Measurements from ENCODE around the gene R3HDM2. TPM values are rescaled to one million over a fixed set of nuclear protein-coding genes. Genes with fewer than 3 reads are reported as not detected.

Gene R3HDM2
- total RNA-seq, 4 donors from 2014 or later, result 30.7 to 40.8 (median 35.5) TPM

GRCh38 chr12:57203791-57204190 is 227.1 kb downstream of the R3HDM2 start:
- no peaks in the 10 kb centered on the region for H3K9me3 ChIP-seq
- 83 to 85% methylated on average over 6 to 11 of the region's 11 CpGs for WGBS, 2 donors
- no peak overlapping the region for H3K4me3 ChIP-seq (replicated peaks in 1 of 3)
- no peak for TF ChIP-seq POLR2A (IDR thresholded peaks at IDR 0.05)
- no peak for TF ChIP-seq CTCF (IDR thresholded peaks at IDR 0.05)
- H3K36me3 ChIP-seq, result peaks cover 49 to 55% of the 10 kb centered on the region in 2 donors
- DNase-seq, result no peak
- H3K27me3 ChIP-seq, result no peaks in the 10 kb centered on the region
- no peak overlapping the region for H3K27ac ChIP-seq
- H3K4me1 ChIP-seq, result no peaks in the 10 kb centered on the region
- intact Hi-C loops (cut with DNase I), result no loop called here

Small RNA genes within 50 kb of the gene (small RNA-seq; reads per million reads assigned to genes)
- not detected for gene RNU6-879P

Other genes starting within 250 kb of the R3HDM2 start
- gene NXPH4, start 214.2 kb downstream of the R3HDM2 start, total RNA-seq, result under 1 TPM in 1 of 4 donors, not detected in 3; 0.27 TPM
- gene SHMT2, start 201.3 kb downstream of the R3HDM2 start, total RNA-seq, result 10 to 100 TPM; 34.0 to 58.4 (median 49.8) TPM
- gene STAC3, start 179.9 kb downstream of the R3HDM2 start, total RNA-seq, result 1 to 10 TPM in 2 of 4 donors, under 1 TPM in 1, not detected in 1; 0.88 to 7.3 (median 3.0) TPM
- under 1 TPM in 3 of 4 donors, not detected in 1; 0.33 to 0.63 (median 0.54) TPM for gene INHBC, start 3.7 kb upstream of the R3HDM2 start, total RNA-seq
- gene INHBE, start 24.3 kb upstream of the R3HDM2 start, total RNA-seq, result not detected
- gene GLI1, start 28.7 kb upstream of the R3HDM2 start, total RNA-seq, result 1 to 10 TPM in 3 of 4 donors, not detected in 1; 1.1 to 2.2 (median 1.6) TPM
- gene ARHGAP9, start 48.8 kb upstream of the R3HDM2 start, total RNA-seq, result 1 to 10 TPM; 3.2 to 6.3 (median 4.6) TPM
- 100 to 1,000 TPM in 2 of 4 donors, 10 to 100 TPM in 2; 55.2 to 173 (median 97.8) TPM for gene MARS1, start 57.0 kb upstream of the R3HDM2 start, total RNA-seq
- gene DDIT3, start 89.5 kb upstream of the R3HDM2 start, total RNA-seq, result 10 to 100 TPM; 44.5 to 71.3 (median 53.8) TPM
- gene MBD6, start 91.8 kb upstream of the R3HDM2 start, total RNA-seq, result 10 to 100 TPM; 18.9 to 59.7 (median 51.9) TPM
- gene DCTN2, start 116.1 kb upstream of the R3HDM2 start, total RNA-seq, result 100 to 1,000 TPM; 164 to 199 (median 193) TPM
- under 1 TPM; 0.34 to 0.67 (median 0.51) TPM for gene KIF5A, start 119.0 kb upstream of the R3HDM2 start, total RNA-seq
- gene PIP4K2C, start 160.1 kb upstream of the R3HDM2 start, total RNA-seq, result 10 to 100 TPM; 29.6 to 82.6 (median 59.2) TPM
- 10 to 100 TPM; 29.2 to 42.0 (median 33.9) TPM for gene DTX3, start 173.8 kb upstream of the R3HDM2 start, total RNA-seq
- gene ARHGEF25, start 180.4 kb upstream of the R3HDM2 start, total RNA-seq, result 10 to 100 TPM in 1 of 4 donors, 1 to 10 TPM in 3; 3.3 to 25.8 (median 3.9) TPM
- gene B4GALNT1, start 202.2 kb upstream of the R3HDM2 start, total RNA-seq, result 1 to 10 TPM in 3 of 4 donors, under 1 TPM in 1; 0.88 to 7.9 (median 2.2) TPM